GM19035 (cell line): Measurements from ENCODE around the gene CDK14.

Source experiments
- ATAC-seq: cut with Tn5 transposase; IDR thresholded peaks from one replicate; pipeline ENCODE4 v1.9.1; 2021; ENCODE audit not compliant: unreplicated experiment

The CDK14 gene

GRCh38 chr7:91181949-91182348 lies 585.8 kb downstream of the CDK14 start:
- no peak for ATAC-seq

- no peak for ATAC-seq
Observed at GRCh38 chr7:91182819-91183764, 587.0 kb downstream of the CDK14 start.

DNA sequence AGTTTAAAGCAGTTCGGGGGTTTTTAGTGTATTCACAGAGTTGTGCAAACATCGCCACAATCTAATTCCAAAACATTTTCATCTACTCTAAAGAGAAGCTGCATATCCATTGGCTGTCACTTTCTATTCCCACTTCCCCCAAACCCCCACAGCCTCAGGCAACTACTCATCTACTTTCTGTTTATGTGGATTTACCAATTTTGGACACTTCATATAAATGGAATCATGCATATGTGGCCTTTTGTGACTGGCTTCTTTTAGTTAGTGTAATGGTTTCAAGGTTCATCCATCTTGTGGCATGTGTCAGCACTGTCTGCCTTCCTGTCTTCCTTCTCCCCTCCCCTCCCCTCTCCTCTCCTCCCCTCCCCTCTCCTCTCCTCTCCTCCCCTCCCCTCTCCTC lies 589.6 kb downstream of the CDK14 start:
- ATAC-seq = no peak

DNA sequence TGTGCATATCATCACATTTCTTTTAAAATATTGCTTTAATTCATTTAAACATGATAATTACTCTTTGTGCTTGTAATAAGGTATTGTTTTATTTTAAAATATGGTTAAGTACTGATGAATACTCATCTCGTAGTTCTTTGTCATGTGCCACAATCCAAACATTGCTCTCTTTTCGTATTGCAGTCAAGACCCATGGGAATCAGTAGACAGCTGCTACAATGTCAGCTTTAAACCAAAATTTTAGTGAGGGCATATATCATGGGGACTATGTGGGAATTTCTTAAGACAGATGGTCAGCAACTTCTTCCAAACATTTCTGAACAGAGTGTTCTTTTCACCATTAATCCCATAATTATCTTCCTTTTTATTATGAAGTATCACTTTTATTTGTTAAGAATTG lies 590.9 kb downstream of the CDK14 start:
- no peak for ATAC-seq

DNA sequence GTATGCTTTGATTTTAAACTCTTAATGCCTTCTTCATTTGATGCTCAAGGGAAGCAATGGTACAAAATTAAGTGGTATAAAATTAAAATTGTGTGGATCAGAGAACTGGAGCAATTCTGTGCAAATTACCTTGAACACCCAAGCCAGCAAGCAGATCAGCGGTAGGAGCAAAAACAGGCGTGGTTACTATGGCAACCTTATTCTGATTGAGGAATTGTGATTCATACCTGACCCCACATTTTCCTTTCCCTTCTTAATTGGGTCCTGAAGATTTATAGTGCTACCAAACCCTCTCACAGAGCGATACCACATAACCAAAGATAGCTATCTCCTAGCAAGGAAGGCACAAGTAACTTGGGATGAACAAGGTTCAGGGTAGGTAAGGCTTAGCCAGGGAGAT lies 595.6 kb downstream of the CDK14 start:
- no peak for ATAC-seq

DNA sequence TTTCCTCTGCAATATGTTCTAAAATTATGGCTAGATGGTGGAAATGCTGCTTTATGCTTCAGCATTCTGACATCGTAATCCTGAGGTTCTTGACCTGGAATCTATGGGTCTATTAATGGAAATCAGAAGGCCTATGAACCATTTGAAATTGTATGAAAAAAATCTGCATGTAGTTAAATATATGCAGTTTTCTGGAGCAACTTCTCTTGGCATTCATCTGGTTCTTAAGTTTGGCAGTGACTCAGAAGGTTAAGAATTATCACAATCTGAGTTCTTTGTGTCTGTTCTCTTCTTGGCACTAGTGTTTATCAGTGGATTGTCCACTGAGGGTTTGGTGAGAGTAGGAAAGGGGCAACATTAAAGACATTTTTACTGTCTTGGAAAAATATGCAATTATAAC lies 597.0 kb downstream of the CDK14 start:
- no peak for ATAC-seq

- ATAC-seq = no peak
Observed at GRCh38 chr7:91194841-91195240, 598.7 kb downstream of the CDK14 start.

GRCh38 chr7:91196058-91196457 lies 599.9 kb downstream of the CDK14 start:
- no peak for ATAC-seq

- ATAC-seq = no peak
Observed at GRCh38 chr7:91198371-91198770, 602.2 kb downstream of the CDK14 start.

- ATAC-seq = no peak
Observed at GRCh38 chr7:91199601-91200000, 603.5 kb downstream of the CDK14 start.

GRCh38 chr7:91201442-91202113 lies 605.5 kb downstream of the CDK14 start:
- ATAC-seq = no peak

DNA sequence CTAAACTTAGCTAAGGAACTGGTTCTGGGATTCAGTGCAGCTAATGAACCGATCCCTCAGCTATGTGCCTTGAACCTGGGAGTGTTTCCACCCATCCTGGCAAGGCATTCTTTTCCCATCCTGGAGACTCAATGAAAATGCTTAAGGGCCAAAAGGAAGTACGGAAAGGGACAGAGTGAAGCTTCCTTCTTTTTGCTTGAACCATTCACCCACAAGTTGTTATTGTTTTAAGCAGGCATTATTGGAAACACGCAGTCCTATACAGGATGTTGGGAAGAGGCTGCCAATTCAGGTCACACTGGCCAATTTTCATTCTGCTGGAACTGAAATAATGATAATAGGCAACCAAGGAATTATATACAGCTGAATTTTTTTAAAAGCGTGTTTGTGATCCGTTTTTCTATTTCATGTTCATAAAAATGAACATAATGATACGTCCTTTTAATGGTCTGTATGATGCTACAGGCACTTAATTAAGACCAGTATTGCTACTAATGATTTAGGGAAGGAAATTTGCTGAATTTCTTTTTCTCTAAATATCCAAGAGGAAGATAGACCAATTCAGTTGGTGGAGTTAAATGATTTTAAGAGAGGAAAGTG lies 610.3 kb downstream of the CDK14 start:
- no peak for ATAC-seq

DNA sequence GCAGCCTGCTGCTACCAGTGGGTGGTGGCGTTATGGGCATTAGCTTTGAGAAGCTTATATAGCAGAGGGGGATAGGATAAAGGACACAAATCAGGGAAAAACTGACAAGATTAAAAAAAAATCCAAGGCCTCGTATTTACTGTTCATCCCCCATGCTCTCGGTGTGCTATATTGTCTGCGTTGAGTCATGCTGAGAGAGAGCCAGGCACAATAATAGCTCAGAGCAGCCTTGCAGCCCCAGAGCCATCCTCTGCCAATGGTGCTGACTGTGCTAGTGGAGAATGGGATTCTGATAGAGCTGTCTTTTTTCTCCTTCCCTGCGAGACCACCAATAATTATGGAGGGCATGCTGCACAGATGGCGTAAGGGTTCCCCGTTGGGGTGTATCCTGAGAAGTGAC lies 616.5 kb downstream of the CDK14 start:
- no peak for ATAC-seq

DNA sequence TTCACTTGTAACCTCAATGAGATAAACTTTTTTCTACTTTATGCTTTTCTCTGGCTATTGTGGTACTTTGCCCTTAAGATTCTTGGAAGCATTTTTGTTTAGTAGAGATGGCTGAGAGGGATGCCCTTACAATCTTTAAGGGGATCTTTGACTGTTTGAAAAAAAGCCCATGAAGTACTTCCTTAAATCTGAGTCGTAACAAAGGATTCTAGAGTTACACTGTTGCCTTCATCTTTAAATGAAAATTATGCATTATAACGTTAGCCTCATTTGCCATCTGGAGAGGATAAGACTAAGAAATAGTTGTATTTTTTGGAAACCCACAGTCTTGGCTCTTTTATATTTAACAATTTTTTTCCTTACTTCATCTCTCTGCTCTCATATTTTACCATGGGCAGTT lies 630.3 kb downstream of the CDK14 start:
- ATAC-seq = no peak

DNA sequence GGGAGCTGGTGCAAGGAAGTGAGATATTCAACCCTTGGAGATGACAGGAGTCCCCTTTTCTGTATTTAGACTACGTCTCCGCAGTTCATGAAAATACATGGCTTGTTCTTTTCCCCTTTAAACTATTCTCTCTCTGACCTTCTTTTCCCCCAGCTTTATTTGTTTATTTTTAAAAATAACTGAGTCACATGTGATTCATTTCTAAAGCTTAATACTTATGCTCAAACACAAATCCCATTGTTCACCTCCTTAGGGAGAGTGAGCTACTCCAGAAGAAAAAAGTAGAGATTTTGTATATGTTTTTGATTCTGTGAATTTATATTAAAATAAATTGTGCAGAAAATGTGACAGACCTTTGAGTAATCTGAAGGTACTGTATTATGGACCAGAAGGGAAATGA lies 632.2 kb downstream of the CDK14 start:
- ATAC-seq = no peak

GRCh38 chr7:91228927-91229558 lies 632.9 kb downstream of the CDK14 start:
- ATAC-seq = no peak

- no peak for ATAC-seq
Observed at GRCh38 chr7:91230100-91230499, 634.0 kb downstream of the CDK14 start.

DNA sequence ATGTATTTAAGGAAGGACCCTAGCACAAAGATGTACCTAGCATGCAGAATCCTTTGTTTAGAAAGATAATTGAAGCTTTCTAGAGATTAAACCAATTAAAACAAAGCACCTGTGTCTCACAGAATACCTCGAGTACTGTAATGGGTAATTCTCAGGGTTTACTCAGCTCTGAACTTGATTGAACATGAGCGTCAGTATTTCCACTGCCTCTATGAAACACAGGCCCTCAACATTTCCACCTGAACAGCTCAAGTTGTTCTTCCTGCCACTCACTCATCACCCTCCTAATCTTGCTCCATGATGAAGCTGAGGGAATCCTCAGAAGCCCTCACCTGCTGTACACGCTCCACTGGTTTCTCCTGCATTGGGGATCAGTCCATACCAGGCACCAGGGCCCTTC lies 634.4 kb downstream of the CDK14 start:
- ATAC-seq = no peak

DNA sequence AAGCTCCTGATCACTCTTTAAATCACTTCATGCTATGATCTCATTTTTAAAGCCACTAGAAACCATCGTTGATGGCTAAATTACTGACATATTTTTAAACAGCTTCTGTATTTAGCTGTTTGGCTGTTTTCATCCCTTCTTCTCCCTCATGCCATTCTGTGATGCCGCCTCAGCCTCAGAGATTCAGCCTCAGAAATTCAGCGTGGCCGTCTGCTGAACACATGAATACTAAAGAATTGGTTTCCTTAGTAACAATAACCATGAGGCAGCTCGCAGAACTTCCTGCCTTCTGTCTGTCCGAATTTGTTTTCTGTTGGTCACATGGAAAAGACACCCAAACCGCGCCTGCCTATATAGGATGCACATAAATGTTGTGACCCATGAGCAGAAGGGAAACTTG lies 637.1 kb downstream of the CDK14 start:
- ATAC-seq = no peak

- ATAC-seq = no peak
Observed at GRCh38 chr7:91235211-91235832, 639.2 kb downstream of the CDK14 start.

DNA sequence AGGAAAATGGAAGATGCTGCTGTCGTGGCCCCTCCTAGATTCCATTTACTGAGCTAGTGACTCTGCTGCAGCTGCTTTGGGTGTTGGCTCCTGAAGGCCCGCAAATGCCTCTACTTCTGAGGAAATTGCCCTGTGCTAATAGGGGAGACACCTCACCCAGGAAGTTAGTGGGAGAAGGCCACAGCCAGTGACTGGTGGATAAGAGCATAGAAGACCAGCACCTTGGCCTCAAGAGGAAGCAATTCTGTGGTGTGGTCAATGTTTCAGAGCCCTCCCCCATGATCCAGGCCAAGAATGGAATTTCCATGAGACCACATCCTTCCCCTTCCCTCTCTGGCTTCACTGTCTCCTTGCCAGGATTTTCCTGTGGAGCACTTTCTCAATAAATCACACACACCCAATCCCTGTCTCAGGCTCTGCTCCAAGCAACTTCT lies 643.1 kb downstream of the CDK14 start:
- ATAC-seq = no peak
